HuH-7.5 (cell line): Measurements from ENCODE around the gene TBC1D22A.
"Not testable (repeated sequence)": the region's sequence is repeated elsewhere in the genome, so short reads cannot be mapped to it uniquely, and the experiment has no call there.

Source experiments
- DNase-seq: peaks from one replicate; pipeline ENCODE4 v3.0.0; 2011; ENCODE audit warnings: low spot score

The TBC1D22A gene

GRCh38 chr22:46774253-46774979, 12.0 kb downstream of the TBC1D22A start:
- DNase-seq, result no peak

DNA sequence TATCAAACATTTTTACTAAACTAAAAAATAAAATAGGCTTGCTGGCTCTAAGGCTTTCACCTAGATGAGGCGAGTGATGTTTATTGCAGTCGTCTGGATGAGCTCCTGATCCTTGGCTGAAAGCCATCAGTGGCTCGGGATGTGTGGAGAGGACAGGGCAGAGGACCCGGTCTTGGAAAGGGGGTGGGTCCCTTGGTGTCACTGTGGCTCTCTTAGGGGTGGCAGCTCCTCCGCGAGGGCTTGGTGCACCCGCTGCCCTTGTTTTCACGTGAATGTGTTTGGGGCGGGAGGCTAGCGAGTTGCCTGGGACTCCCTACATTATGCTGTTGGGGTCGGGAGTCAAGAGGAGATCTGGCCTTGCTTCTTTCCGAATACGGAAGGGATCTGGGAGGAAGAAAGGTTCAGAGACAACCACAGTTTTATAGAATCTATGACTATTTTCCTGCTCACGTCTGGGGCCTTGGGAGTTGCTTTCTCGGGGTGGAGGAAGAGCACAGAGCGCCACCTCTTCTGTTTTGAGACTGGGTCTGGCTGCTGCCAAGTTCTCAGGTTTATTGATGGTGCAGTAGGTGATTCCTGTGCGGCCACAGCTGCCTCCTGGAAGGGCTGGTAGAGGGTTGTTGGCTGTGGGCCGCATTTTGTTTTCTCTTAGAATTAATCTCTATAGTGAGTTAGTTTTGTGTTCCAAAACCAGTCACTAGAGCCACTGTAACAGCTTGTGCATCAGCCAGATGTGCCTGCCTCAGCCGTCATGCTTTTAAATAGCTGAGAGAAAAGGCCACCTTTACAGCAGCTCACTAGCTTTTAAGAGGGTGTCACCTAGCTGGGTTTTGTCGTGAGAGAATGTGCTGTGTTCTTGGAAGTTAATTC, 12.8 kb downstream of the TBC1D22A start:
- DNase-seq, result no peak

- no peak for DNase-seq
Measured at GRCh38 chr22:46775850-46776826, 13.7 kb downstream of the TBC1D22A start.

DNA sequence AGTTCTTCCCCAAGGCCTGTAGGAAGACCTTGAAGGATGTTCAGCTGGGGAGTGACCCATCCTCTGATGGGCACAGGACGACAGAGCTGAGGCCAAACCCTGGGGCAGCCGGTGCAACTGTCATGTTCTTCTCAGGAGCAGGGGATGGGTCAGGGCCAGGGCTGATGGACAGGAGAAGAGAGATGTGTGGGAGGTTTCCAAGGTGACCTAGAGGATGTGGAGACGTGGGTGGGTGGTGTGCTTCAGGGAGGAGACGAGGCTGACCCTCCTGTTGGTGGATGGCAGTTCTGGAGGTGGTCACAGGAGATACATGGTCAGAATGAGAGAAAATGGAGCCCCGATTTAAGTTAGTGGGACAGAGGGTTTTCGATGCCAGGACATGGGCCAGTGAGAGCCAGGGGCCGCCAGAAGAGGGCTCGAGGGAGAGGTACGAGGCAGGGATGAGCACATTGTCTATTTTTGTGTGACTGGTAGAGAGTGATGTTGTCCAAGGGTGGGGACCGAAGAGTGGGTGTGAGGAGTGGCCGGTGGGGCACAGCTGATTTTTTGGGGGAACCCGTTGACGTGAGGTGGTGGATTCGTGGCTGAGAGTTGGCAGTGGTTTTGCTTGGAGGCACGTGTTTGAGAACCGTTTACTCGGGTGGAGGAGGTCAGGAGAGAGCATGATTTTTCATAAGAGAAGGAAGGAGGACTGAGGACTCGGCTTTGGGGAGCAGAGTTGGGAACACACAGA, 14.6 kb downstream of the TBC1D22A start:
- DNase-seq, result no peak

DNA sequence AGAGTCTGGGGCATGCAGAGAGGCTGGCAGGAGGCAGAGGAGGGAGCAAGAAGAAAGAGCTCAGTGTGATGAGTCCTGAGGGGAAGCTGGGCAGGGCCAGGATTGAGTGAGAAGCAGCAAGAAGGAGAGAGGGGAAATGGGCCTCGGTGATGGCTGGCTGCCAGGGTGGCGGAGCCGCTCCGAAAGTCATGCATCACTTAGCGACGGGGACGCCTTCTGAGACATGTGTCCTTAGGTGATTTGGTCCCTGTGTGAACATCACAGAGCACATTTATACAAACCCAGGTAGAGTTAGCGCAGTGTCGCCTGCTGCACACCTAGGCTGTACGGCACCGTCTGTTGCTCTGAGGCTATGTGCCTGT, 15.1 kb downstream of the TBC1D22A start:
- DNase-seq, result no peak

- DNase-seq, result no peak
Measured at GRCh38 chr22:46779023-46779422, 16.6 kb downstream of the TBC1D22A start.

DNA sequence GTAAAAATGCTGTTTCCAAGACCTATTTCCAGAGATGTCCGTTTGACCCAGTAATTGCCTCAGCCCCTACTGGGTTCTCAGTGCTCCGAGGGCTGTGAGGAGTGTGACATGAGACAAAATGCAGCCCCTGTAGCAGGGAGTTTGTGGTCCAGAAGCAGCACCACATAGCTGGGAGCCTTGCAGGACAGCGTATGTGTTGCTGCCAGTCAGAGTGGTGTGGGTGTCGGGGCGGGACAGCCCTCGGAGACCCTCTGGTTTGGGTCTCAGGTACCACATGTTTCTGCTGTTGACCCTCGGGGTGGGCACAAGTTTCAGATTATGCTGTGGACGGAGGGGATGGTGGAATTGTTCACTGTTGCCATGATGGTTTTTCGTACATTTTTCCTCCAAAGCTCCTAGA, 17.2 kb downstream of the TBC1D22A start:
- DNase-seq, result no peak

- DNase-seq, result no peak
Measured at GRCh38 chr22:46780453-46780852, 18.0 kb downstream of the TBC1D22A start.

GRCh38 chr22:46781291-46781690, 18.8 kb downstream of the TBC1D22A start:
- DNase-seq, result no peak

GRCh38 chr22:46782200-46782599, 19.8 kb downstream of the TBC1D22A start:
- not testable (repeated sequence) for DNase-seq

- DNase-seq, result no peak
Measured at GRCh38 chr22:46783721-46784120, 21.3 kb downstream of the TBC1D22A start.

DNA sequence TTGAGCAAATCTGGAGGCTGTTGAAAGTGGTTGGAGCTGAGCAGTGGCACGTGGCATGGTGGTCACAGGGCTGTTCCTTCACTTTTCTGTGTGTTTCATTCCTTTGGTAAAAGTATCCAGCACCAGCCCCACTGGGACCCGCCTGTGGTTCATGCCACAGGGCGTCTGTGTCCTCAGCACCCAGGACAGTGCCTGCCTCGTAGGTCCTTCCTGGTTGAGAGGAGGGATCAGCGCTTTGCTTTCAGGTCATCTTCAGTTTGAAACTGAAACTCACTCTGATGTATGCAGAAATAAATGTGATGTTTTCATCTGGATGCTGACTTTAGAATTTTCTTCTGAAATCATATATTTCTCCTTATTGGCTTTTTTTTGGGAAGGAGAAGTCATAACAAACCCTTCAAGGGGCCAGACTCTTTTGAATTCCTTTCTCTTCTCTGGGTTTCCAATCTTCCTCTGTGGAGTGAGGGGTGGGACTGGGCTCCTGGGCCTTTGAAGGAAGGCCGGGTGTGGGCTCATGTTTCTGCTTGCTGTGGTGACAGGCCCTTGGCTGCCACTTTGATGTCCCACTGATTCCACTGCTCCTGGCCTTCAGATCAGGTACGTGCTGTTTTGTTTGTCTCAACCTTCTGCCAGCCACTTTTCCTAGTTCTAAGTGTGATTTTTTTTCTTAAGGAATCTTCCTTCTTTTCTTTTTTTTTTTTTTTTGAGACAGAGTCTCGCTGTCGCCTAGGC, 26.2 kb downstream of the TBC1D22A start:
- DNase-seq, result no peak

DNA sequence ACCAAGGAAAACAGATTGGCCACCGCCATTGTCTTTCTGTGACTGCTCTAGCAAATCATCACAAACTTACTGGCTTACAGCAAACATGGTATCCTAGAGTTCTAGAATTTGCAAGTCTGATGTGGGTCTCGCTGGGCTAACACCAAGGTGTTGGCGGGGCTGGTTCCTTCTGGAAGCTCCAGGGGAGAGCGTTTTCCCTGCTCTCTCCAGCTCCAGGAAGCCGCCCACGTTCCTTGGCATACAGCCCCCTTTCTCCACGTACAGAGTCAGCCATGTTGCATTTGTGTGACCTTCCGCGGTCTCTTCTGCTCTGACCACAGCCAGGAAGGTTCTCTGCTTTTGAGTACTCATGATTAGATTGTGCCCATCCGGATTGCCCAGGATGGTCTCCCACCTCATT, 27.5 kb downstream of the TBC1D22A start:
- DNase-seq, result no peak

GRCh38 chr22:46791201-46791731, 28.8 kb downstream of the TBC1D22A start:
- DNase-seq, result no peak

DNA sequence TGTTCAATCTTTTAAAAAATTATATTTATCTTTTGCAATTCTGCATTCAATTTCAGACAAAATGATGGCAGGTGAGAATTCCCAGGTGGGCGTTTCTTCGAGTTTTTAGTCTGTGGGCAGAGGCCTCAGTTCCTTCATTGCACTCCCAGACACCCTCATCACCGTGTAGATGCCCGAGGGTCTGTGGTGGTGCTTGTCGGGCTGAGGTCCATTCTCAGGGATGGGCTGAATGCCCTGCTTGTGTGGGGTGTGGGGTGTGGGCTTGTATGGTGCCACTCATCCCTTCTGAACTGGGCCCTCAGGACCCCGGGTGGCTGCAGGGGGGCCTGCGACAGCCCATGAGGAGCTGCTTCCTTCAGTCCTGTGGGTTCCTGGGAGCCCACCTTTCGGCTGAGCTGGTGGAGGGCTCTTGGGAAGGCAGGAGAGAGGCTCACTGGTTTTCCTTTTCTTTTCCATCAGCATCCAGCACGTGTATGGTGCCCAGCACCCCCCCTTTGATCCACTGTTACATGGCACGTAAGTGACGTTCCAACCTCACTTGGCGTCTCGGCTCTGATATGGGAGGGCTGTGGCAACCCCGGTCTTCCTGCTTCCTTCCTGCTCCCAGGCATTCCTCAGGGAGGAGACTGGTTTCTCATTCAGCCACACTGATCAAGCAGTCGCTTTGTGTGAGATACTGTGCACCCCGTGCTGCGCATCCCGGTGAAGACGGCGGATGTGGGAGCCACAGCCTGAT, 29.8 kb downstream of the TBC1D22A start:
- DNase-seq, result no peak

DNA sequence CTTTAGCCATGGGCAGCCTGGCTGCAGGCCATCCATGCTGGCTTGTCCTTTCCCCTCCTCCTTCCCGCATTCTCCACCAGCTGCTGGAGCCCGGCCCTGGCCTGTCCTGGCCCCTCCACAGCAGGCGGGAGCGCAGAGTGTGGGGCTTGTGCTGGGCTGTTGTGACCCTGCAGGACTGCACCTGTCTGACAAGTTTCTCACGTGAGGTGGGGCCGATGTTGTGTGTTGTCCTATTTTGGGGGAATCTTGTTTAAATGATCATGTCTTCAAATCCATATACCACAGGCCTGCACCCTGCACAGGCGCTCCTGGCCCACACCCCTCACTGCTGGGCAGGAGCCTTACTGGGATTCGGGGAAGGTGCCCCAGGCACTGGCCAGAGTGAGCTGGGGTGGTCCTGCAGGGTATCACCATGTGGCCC, 30.4 kb downstream of the TBC1D22A start:
- DNase-seq, result no peak

DNA sequence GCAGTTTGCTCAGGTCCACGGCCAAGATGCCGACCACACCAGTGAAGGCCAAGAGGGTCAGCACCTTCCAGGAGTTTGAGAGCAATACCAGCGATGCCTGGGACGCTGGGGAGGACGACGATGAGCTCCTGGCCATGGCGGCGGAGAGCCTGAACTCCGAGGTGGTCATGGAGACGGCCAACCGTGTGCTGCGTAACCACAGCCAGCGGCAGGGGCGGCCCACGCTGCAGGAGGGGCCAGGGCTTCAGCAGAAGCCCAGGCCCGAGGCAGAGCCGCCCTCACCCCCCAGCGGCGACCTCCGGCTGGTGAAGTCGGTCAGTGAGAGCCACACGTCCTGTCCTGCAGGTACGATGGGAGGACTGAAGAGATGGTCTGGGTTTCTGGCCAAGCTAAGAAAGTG, 31.0 kb downstream of the TBC1D22A start:
- DNase-seq, result no peak

GRCh38 chr22:46794067-46794466, 31.6 kb downstream of the TBC1D22A start:
- DNase-seq, result no peak

GRCh38 chr22:46794491-46794890, 32.0 kb downstream of the TBC1D22A start:
- DNase-seq, result no peak

DNA sequence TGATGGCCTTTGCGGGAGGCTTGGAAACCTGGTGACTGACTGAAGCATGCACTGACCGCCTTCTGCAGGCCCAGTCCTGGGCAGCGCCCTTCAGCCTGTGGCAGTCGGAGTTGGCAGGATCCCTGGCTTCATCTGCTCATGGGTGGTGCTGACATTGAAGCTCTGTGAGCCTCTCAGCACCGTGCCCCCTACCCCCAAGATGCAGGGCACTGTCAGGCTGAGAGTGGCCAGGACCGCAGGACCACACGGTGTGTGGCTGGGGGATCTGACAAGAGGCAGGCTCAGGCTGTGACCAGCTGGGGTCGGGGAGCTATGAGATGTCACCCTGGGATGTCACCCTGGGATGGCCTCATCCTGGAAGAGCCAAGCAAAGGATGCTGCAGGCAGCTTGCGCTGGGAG, 32.7 kb downstream of the TBC1D22A start:
- DNase-seq, result no peak
